GM12878 (cell line): ENCODE data around the gene TRIP6. TPM values are rescaled to one million over a fixed set of nuclear protein-coding genes. Genes with fewer than 3 reads are reported as not detected.

ENCODE experiments used
- ASH2L ChIP-seq: fragments of 300-600, 200-600 bp; sonication (generic); IDR thresholded peaks from 2 replicates; pipeline ENCODE4 v1.6.1; 2017; ENCODE audit warnings: low read depth, mild to moderate bottlenecking, borderline replicate concordance
- BRCA1 ChIP-seq: IDR thresholded peaks from 2 replicates; pipeline ENCODE4 v1.6.1; 2011; ENCODE audit warnings: low read depth, low read length, improper control_type of control experiment
- CREB1 ChIP-seq: IDR thresholded peaks from 2 replicates; pipeline ENCODE4 v1.6.1; 2012; ENCODE audit warnings: low read depth, mild to moderate bottlenecking, inconsistent platforms
- CREM ChIP-seq: IDR thresholded peaks from 2 replicates; pipeline ENCODE4 v1.6.1; 2014; ENCODE audit warnings: antibody characterized with exemption, low read depth
- EZH2 ChIP-seq: IDR thresholded peaks from 2 replicates; pipeline ENCODE4 v1.6.1; 2012; ENCODE audit warnings: low read depth, mild to moderate bottlenecking, control low read depth, inconsistent platforms, low read length, borderline replicate concordance; ENCODE audit not compliant: control insufficient read depth
- HCFC1 ChIP-seq: fragments of 150-350 bp; IDR thresholded peaks from 2 replicates; pipeline ENCODE4 v1.6.1; 2014; ENCODE audit warnings: low read length
- HDAC2 ChIP-seq: fragments of 200-600 bp; sonication (generic); IDR thresholded peaks from 2 replicates; pipeline ENCODE4 v1.6.1; 2017
- HSF1 ChIP-seq: fragments of 150-350 bp; IDR thresholded peaks from 2 replicates; pipeline ENCODE4 v1.6.1; 2014; ENCODE audit warnings: mild to moderate bottlenecking, low read depth, low read length
- IKZF1 ChIP-seq: fragments of 450-650 bp; conservative IDR thresholded peaks from 2 replicates; pipeline ENCODE4 v1.6.1; 2017; ENCODE audit warnings: antibody characterized with exemption, mild to moderate bottlenecking
- MTA3 ChIP-seq: IDR thresholded peaks from 2 replicates; pipeline ENCODE4 v1.6.1; 2012; ENCODE audit warnings: low read length, inconsistent platforms, borderline replicate concordance
- MXI1 ChIP-seq: fragments of 150-350 bp; IDR thresholded peaks from 2 replicates; pipeline ENCODE4 v1.6.1; 2011; ENCODE audit warnings: low read depth, mild to moderate bottlenecking, inconsistent platforms, low read length, improper control_type of control experiment
- NFXL1 ChIP-seq: fragments of 450-650 bp; IDR thresholded peaks from 2 replicates; pipeline ENCODE4 v1.6.1; 2017; ENCODE audit warnings: antibody characterized with exemption, mild to moderate bottlenecking, borderline replicate concordance
- NKRF ChIP-seq: fragments of 450-650 bp; conservative IDR thresholded peaks from 2 replicates; pipeline ENCODE4 v1.6.1; 2017; ENCODE audit warnings: mild to moderate bottlenecking, moderate library complexity
- NR2C2 ChIP-seq: IDR thresholded peaks from 2 replicates; pipeline ENCODE4 v1.6.1; 2011; ENCODE audit warnings: borderline replicate concordance, low read depth; ENCODE audit not compliant: control insufficient read depth, insufficient read length
- POLR2AphosphoS5 ChIP-seq: IDR thresholded peaks from 2 replicates; pipeline ENCODE4 v1.6.1; 2011; ENCODE audit warnings: mild to moderate bottlenecking, low read length, inconsistent platforms
- RB1 ChIP-seq: fragments of 450-650 bp; formaldehyde crosslinking; IDR thresholded peaks from 2 replicates; pipeline ENCODE4 v1.6.1; 2017; ENCODE audit warnings: mild to moderate bottlenecking, borderline replicate concordance
- SMARCA5 ChIP-seq: fragments of 450-650 bp; IDR thresholded peaks from 2 replicates; pipeline ENCODE4 v1.6.1; 2017; ENCODE audit warnings: mild to moderate bottlenecking
- STAT3 ChIP-seq: IDR thresholded peaks from 2 replicates; pipeline ENCODE4 v1.6.1; 2011; ENCODE audit warnings: low read depth, low read length, improper control_type of control experiment
- TAF1 ChIP-seq: IDR thresholded peaks from 2 replicates; pipeline ENCODE4 v1.6.1; 2011; ENCODE audit warnings: mild to moderate bottlenecking, low read depth, low read length, borderline replicate concordance
- ZNF384 ChIP-seq: IDR thresholded peaks from 2 replicates; pipeline ENCODE4 v1.6.1; 2012; ENCODE audit warnings: low read depth, mild to moderate bottlenecking, low read length, improper control_type of control experiment, borderline replicate concordance
- ZNF687 ChIP-seq: fragments of 450-650 bp; IDR thresholded peaks from 2 replicates; pipeline ENCODE4 v1.6.1; 2017; ENCODE audit warnings: mild to moderate bottlenecking, moderate library complexity
- polyA plus RNA-seq, 11 experiments: library from polyadenylated mRNA; depleted of rRNA in 4 of 11; unstranded in 6 of 11; stranded (reverse) in 5 of 11; fragments of >200 nt; fragmentation: Nextera tagmentation in 4 of 11; fragmentation: Illumina TruSeq in 1 of 11; extraction: Ambion mirVana in 4 of 11; extraction: Trizol in 1 of 11; gene quantifications; 1 replicate in 1 of 11; 2 replicates in 10 of 11; pipeline versions ENCODE4 v1.2.1 to v1.2.3, GENCODE V29; 2011 to 2016; ENCODE audit warnings: inconsistent platforms in 2 of 11, missing spikeins in 2 of 11, low read depth in 1 of 11
- total RNA-seq, 4 experiments: library from RNA; depleted of rRNA in 3 of 4; stranded (reverse); fragments of >200 nt in 3 of 4; fragmentation: Illumina TruSeq in 1 of 4; extraction: Trizol in 1 of 4; gene quantifications; 2 replicates each; pipeline versions ENCODE4 v1.2.1 to v1.2.3, GENCODE V29; 2013 to 2021
- TF ChIP-seq, protein P1 (sequence below): fragments of 450-650 bp; IDR thresholded peaks from 2 replicates; pipeline ENCODE4 v1.6.1; 2014; ENCODE audit warnings: mild to moderate bottlenecking

TRIP6 gene
- total and polyA plus RNA-seq, 10 of the 15 experiments (the other 5 are each of a cell fraction or from before 2014, with no cell fraction given), result 2.5 to 47.4 (median 25.5) TPM

DNA sequence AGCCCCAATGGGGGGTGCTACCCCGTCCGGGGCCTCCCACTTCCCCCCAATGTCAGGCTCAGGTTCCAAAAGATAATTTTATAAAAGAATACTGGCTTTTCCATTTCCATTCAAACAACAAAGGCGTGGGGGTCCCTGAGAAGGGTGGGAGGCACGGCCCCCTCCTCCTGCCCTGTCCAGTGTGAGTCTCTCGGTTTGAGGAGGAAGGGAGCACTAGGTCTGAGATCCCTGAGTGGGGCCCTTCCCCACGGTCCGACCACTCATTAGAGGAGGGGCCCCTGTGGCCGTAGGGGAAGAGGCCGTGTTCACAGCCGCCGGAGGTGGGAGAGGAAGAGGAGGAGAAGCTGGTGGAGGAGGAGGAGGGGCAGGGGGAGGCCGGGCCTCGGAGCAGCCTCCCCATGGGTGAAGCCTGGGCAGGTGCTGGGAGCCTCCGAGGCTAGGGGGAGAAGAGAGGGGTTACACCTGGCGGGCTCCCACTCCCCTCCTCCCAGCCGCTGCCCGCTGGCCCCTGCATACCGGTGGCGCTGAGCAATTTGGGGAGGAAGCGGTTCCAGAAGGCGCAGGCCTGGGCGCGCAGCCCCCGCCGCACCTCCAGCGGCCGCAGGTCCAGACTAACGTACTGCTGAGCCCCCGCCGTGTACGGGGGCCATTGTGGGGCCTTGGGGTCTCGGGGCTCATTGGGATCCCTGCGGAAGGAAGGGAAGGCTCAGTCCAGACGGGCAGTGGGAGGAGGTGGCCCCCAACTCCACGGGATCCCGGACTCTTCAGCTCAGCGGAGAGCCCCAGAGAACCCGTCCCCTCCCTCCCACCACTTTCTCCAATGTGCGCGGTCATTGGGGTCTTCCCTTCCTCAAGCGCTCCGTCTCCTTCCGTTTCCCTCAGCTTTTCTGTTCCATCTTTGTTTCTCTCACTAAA, 23.7 kb downstream of the TRIP6 start (continued):
- TF ChIP-seq HSF1 (no peak), POLR2AphosphoS5 (no peak), CREM (no peak), RB1 (no peak), ZNF384 (no peak), TAF1 (no peak), EZH2 (no peak), HDAC2 (no peak), NKRF (no peak), STAT3 (no peak), NR2C2 (no peak), HCFC1 (no peak), CREB1 (no peak), NFXL1 (peak; percentile 78; the same call in 1 of the 2 replicates), MTA3 (no peak), IKZF1 (peak; percentile 42; the same call in 1 of the 2 replicates), SMARCA5 (no peak), MXI1 (no peak), ZNF687 (no peak), ASH2L (no peak), BRCA1 (no peak)
- TF ChIP-seq, protein P1, sequence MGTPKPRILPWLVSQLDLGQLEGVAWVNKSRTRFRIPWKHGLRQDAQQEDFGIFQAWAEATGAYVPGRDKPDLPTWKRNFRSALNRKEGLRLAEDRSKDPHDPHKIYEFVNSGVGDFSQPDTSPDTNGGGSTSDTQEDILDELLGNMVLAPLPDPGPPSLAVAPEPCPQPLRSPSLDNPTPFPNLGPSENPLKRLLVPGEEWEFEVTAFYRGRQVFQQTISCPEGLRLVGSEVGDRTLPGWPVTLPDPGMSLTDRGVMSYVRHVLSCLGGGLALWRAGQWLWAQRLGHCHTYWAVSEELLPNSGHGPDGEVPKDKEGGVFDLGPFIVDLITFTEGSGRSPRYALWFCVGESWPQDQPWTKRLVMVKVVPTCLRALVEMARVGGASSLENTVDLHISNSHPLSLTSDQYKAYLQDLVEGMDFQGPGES, result no peak
